Stimulated activated CD8-positive, alpha-beta memory T cell treated with anti-CD3 and anti-CD28 coated beads, Interleukin-12 subunit alpha, Interleukin-12 subunit beta, amount 100 ng/mL, for 4 hours (primary cell): ENCODE data around the gene SREBF2.
"Not testable (repeated sequence)": the region's sequence is repeated elsewhere in the genome, so short reads cannot be mapped to it uniquely, and the experiment has no call there.

ENCODE experiments used
- DNase-seq: peaks from one replicate; pipeline ENCODE4 v3.0.0-alpha.2; 2020; ENCODE audit warnings: low read depth

SREBF2 gene

GRCh38 chr22:41842996-41843970 lies 10.4 kb downstream of the SREBF2 start:
- no peak for DNase-seq

- no peak for DNase-seq
Measured at GRCh38 chr22:41844036-41844435, 11.1 kb downstream of the SREBF2 start.

GRCh38 chr22:41844513-41844912 lies 11.6 kb downstream of the SREBF2 start:
- no peak for DNase-seq

GRCh38 chr22:41845380-41846267 lies 12.7 kb downstream of the SREBF2 start:
- DNase-seq = no peak

GRCh38 chr22:41846268-41846987 lies 13.5 kb downstream of the SREBF2 start:
- no peak for DNase-seq

- no peak for DNase-seq
Measured at GRCh38 chr22:41847300-41847699, 14.4 kb downstream of the SREBF2 start.

- DNase-seq = no peak
Measured at GRCh38 chr22:41848468-41848867, 15.6 kb downstream of the SREBF2 start.

GRCh38 chr22:41856469-41856868 lies 23.6 kb downstream of the SREBF2 start:
- DNase-seq = no peak

GRCh38 chr22:41857155-41857859 lies 24.4 kb downstream of the SREBF2 start:
- DNase-seq = peak; percentile 53

- no peak for DNase-seq
Measured at GRCh38 chr22:41857860-41858199, 24.9 kb downstream of the SREBF2 start.

- peak; percentile 6 for DNase-seq
Measured at GRCh38 chr22:41862160-41862529, 29.2 kb downstream of the SREBF2 start.

GRCh38 chr22:41862530-41863266 lies 29.8 kb downstream of the SREBF2 start:
- DNase-seq = peak; percentile 28

- no peak for DNase-seq
Measured at GRCh38 chr22:41863472-41863871, 30.6 kb downstream of the SREBF2 start.

GRCh38 chr22:41868556-41868955 lies 35.7 kb downstream of the SREBF2 start:
- DNase-seq = no peak

GRCh38 chr22:41870081-41870480 lies 37.2 kb downstream of the SREBF2 start:
- DNase-seq = not testable (repeated sequence)

- DNase-seq = no peak
Measured at GRCh38 chr22:41870786-41871185, 37.9 kb downstream of the SREBF2 start.

- DNase-seq = no peak
Measured at GRCh38 chr22:41873391-41873790, 40.5 kb downstream of the SREBF2 start.

GRCh38 chr22:41874090-41874489 lies 41.2 kb downstream of the SREBF2 start:
- DNase-seq = no peak

GRCh38 chr22:41875531-41876270 lies 42.8 kb downstream of the SREBF2 start:
- DNase-seq = no peak

GRCh38 chr22:41876275-41876674 lies 43.4 kb downstream of the SREBF2 start:
- no peak for DNase-seq
